GM18520 (cell line): ENCODE data around the gene SARDH.
"Not testable (repeated sequence)": the region's sequence is repeated elsewhere in the genome, so short reads cannot be mapped to it uniquely, and the experiment has no call there.

Experiments
- ATAC-seq: cut with Tn5 transposase; IDR thresholded peaks from one replicate; pipeline ENCODE4 v1.9.1; 2021; ENCODE audit not compliant: unreplicated experiment

SARDH gene

DNA sequence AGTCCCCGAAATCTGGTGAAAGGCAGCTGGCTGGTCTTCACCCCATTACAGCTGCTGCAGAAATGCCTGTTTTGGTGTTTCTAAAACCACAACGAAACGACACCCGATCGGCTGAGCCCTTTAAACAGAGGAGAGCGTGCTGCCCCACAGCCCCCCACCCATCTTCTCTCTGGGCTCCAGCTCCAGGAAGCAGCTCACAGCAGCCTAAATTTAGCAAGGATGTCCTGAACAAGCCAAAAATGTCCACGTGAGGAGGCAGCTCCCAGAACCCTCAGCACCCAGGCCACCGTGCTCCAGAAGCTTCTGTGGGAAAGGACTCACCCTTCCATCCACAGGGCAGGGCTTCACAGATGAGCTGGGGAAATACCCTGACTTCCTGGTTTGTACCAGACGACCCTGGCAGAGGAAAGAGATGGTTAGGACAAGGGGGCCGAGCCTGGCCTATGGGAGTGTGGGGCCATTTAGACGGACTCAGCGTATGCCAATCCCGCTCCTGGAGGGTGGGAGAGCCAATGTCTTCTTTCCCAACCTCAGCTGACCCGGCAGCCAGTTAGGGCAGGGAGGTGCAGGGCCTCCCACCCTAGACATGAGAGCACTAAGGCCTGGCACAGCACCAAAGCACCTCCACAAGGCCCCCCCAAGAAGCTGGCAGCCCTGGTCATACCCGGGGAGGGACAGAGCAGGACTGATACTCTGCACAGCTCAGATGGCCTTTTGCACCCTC lies 39.1 kb upstream of the SARDH start:
- no peak for ATAC-seq

DNA sequence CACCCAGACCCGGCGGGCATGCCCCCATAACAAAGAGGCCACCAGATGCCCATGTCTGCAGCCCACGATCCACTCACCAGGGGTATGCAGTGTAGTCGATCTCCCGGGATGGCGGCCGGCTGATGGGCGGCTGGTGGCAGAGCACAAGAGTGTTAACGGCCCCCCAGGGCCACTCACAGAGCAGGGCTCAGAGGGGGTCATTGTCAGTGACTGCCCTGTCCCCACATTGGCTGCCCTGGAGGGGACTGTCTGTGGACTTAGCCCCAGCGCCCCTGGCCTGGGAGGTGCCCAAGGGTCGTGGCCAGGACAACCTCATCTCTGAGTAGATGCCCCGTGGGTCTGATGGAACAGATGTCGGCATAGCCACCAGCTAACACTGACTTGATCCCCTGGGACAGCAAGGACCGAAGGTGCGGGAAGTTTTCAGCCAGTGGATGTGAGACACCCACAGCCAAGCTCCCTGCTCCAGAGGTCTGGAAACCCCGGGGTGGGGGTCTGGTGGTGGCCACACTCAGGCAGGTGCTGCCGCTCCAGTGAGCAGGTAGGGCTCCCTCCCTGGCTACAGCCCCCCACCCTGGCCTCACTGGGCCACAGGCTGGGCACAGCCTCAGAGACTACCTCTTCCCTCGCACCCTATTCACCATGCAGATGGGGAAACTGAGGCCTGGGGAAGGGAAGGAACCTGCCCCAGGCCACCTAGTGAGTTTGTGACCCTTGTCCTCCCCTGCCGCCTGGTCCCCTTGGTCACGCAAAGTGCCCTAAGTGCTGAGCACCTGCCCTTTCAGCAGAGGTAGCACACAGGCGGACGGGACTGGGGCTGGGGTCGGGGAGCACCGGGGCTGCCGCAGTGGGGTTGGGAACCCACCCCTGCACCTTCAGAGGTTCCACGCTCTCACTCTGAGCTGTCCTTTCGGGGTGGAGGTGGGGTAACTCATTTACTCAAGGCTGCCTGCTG lies 38.1 kb upstream of the SARDH start:
- no peak for ATAC-seq

GRCh38 chr9:133775291-133775690 lies 37.1 kb upstream of the SARDH start:
- ATAC-seq = no peak

DNA sequence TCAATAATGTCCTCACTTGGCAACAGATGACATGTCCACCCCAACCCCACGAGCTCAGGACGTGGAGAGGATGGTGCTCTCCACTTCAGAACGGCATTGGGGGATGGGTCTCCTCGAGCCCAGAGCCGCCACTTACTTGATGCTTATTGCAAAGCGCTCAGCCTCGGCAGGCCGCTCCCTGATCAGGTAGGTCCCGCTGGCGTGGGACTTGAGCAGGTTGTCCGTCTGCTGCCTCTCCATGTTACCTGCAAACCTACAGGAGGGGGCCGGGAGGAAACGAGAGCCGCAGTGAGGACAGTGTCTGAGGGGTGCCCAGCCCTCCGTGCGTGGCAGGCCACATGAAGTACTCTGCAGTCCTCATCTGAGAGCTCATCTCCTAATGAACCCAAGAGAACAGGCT lies 36.6 kb upstream of the SARDH start:
- ATAC-seq = no peak

GRCh38 chr9:133773889-133774655 lies 35.9 kb upstream of the SARDH start:
- no peak for ATAC-seq

DNA sequence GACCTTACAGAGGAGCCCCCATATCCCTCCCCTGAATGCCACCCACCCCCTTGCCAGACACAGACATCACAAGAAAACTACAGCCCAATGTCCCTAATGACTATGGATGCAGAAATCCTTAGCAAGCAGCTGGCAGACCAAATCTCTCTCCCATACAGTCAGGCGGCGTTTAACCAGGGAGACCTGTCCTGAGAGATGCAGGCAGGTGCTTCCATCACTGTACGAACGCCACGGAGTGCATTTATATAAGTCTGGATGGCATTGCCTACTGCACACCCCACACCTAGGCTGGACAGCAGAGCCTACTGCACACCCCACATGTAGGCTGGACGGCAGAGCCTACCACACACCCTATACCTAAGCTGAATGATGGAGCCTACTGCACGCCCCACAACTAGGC lies 34.4 kb upstream of the SARDH start:
- ATAC-seq = no peak

- no peak for ATAC-seq
Measured at GRCh38 chr9:133771486-133772482, 33.6 kb upstream of the SARDH start.

DNA sequence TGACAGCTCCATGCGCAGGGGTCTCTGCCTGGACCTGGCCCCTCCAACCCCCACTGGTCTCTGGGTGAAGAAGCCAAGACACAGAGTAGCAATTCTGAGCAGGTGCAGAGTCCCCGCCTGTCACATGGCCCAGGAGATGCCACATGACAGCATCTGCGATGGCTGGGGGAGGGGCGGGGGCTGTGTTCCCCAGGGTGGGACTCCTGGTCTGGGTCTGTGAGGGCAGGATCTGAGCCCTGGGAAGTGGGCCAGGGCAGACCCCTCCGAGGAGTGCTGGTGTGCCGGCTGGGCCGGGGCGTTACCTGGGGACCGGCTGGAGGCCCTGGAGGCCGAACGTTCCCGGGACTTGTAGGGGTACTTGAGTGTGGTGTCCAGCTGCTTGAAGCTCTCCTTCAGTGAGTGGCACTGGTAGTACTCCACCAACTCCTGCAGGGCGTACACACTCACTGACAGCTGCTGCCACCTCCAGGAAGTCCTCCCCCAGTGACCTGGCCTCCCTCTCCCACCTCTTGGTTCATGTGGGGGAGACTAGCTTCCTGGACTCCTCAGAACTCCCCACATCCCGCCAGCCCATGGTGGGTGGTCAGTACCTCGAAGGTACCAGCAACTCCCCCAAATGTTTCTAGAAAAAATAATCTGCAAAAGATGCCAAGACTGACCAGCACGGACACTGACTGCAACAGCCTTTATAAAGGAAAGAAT lies 32.1 kb upstream of the SARDH start:
- no peak for ATAC-seq

- ATAC-seq = no peak
Measured at GRCh38 chr9:133769511-133770075, 31.4 kb upstream of the SARDH start.

GRCh38 chr9:133768859-133769510 lies 30.8 kb upstream of the SARDH start:
- no peak for ATAC-seq

DNA sequence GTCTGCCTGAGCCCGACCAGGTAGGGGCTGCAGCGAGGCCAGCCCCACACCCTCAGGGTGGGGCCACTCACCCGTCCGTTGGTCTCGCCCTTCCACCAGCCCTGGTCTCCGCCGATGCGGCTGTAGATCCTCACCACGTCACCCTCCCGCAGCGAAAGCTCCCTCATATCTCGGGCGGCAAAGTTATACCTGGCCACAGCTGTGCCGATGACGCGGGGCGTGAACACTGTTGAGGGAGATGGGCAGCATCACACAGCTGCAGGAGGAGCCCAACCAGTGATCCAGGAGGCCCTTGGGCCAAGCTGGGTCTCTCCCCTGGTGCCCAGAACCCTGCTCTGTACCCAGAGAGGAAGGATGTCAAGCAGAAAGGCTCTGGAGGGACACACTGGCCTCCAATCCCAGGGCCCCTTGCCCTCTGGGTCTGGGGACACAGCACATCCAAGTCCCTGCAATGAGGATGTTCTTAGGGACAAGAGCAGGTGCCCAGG lies 30.3 kb upstream of the SARDH start:
- no peak for ATAC-seq

GRCh38 chr9:133767625-133768024 lies 29.5 kb upstream of the SARDH start:
- no peak for ATAC-seq

- ATAC-seq = no peak
Measured at GRCh38 chr9:133767008-133767407, 28.9 kb upstream of the SARDH start.

DNA sequence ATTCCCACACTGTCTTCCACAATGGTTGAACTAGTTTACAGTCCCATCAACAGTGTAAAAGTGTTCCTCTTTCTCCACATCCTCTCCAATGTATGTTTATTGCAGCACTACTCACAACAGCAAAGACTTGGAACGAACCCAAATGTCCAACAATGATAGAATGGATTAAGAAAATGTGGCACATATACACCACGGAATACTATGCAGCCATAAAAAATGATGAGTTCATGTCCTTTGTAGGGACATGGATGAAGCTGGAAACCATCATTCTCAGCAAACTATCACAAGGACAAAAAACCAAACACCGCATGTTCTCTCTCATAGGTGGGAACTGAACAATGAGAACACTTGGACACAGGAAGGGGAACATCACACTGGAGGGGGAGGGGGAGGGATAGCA lies 28.1 kb upstream of the SARDH start:
- not testable (repeated sequence) for ATAC-seq

DNA sequence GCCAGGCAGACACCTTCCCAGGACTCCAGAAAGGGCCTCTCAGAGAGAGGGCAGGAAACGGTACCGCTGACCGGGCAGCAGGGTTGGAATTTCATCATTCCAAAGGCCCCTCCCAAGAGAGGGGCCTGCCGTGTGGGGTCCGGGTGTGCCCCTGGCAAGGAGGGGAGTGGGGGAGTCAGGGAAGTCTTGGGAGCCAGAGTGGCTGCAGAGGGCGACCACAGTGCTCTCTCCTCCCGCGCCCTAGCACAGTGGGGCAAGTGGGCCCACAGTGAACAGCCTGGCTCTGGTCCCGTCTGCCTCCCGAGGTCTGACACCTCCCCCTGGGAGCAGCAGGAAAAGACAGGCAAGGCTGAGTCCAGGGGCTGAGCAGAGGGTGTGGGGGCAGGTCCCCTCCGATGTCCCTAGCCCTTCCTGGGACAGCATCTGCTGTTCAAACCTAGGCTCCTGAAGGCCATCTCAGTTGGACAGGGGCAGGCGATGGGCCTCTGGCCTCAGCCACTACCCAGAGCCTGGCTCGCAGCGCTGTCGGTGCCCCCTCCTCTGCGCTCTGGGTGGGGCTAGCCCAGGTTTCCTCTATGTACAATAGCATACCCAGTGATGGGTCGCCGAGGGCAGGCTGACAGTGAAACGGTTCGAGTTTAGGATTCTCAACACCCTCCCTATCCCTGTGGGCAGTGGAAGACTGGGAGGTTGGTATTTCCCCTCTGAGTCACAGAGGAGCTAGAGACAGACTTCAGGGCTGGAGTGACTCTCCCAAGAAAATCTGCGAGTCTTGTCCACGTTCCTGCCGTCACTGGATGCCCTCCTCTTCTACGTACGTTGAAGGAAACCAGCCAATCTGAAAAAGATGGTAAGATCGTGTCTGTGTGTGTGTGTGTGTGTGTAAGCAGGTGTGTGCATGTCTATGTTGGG lies 25.4 kb upstream of the SARDH start:
- ATAC-seq = no peak

DNA sequence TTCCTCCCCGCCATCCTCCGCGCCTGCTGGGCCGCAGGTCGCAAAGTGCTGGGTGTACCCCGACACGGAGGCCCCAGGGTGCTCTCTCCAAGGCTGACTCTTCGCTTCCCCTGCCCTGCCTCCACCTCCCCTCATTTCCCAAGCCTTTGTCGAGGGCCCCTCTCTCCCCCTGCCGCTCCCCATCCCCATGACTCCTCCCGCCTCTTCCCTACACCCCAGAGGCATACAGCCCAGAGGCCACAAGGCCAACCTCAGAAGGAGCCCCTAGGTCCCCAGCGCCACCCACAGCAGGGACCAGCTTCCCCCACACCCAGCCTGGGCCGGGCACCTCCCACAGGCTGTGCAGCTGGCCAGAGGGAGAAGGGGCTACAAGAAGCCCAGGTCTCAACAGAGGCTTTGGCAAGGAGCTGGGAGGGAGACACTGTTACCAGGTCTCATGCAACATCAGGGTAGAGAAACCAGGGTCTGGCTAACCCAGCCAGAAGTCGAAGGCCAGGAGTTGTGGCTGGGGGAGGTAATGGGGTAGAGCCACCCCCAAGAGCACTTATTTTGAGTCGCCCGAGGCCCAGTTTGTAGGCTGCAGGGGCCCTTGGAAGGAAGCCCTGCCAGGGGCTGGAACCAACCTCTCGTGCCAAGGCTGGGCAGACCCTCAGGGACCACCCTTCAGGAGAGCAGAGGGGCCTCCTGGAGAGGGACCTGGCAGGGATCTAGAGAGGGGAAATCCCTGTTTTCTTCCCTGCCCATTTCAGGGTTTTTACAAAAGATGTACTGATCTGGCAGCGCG lies 24.5 kb upstream of the SARDH start:
- ATAC-seq = no peak
